Measurements from ENCODE around the gene NSUN4.

NSUN4 gene

DNA sequence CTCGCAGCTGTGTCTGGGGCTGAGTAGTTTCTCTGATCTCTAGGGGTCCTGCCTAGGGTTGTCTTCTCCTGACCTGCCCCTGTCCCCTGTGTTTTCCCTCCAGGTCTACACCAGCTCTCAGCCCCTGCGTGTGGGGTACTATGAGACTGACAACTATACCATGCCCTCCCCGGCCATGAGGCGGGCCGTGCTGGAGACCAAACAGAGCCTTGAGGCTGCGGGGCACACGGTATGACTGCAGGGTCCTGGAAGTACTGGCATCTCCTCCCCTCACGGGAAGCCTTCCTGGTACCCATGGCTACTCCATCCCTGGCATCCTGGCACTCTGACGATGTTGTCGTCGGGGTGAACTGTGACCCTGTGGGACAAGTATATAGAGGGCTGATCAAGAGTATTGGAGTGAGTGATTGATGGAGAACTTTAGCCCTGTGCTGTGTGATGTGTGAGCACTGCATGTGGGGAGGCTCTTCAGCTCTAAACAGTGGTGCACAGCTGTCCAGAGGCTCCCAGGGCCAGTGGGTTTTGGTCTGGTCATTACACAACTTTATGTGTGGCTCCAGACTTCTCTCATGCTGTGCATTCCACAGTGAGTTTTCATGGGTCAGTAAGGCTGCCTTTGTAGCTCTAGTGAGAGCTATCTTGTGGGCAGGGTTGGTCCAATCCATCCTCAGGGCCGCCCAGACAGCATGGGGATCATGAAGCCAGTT lies 67.9 kb downstream of the NSUN4 start:
- DNase-seq, result no peak

DNA sequence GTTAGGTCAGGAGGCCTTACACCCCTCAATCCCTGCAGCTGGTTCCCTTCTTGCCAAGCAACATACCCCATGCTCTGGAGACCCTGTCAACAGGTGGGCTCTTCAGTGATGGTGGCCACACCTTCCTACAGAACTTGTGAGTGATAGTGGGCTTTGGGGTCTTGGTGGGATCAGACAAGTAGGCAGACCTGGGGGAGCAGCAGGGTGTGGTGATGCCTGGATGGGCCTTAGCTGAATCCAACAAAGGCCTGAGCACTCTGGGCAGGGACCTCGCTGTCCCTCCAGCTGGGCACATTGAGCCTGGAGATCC lies 68.4 kb downstream of the NSUN4 start:
- no peak for DNase-seq

DNA sequence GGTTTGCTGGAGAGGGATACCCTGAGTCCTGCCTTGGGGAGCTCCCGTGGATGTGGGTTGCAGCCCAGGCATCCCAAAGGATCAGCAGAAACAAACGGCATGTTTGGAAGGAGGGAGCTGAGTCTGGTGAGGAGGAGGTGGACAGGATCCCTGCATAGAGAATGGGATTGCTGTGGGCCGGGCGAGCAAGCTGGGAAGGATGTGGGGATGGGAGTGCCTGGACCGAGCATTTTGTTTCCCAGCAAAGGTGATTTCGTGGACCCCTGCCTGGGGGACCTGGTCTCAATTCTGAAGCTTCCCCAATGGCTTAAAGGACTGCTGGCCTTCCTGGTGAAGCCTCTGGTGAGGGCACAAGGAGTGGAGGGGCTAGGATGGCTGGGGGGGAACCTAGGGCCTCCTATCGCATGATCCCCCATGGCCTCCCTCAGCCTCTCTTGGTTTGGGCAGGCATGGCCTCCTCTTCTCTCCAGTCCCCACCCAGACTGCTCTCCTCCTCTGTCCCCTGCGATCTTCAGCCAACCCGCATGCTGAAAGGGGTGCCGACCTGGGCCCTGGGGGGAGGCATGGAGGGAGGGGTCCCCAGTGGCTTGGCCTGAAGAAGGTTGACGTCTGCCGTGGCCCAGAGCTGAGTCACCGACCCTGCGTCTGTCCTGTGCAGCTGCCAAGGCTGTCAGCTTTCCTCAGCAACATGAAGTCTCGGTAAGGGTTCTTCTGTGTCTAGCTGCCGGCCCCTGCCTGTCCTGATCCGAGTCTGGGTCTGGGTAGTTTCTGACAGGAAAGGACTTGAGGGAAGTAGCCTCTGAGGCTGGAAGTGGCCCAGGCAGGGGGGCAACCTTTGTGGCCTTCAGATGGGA lies 69.8 kb downstream of the NSUN4 start:
- no peak for DNase-seq

DNA sequence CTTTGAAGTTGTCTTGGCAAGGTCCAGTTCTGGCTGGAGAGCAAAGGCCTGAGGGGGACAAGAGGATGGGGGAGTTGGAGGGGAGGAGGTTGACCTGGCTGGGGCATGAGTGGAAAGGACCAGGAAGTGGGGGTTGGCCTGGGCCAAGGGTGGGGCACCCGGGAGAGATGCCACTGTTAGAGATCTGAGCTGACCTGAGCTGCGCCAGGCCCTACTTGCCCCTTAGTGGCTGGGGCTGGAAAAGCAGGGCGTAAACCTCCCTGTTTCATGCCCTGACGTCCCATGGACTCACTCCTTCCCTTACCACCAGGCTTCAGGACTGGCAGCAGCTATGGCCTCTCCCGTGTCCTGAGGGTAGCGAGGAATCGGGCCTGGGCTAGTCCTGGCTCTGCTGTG lies 70.4 kb downstream of the NSUN4 start:
- no peak for DNase-seq
